Stimulated activated CD4-positive, alpha-beta T cell treated with anti-CD3 and anti-CD28 coated beads, Interleukin-1b, Interleukin-23, amount 100 ng/mL, for 4 hours (primary cell): ENCODE measurements around the gene PIM1.
"Not testable (repeated sequence)": the region's sequence is repeated elsewhere in the genome, so short reads cannot be mapped to it uniquely, and the experiment has no call there.

Source experiments
- DNase-seq, 2 donors: peaks; one replicate each; pipeline ENCODE4 v3.0.0-alpha.2; 2020; ENCODE audit warnings: low read depth in 2 of 2

PIM1 gene

DNA sequence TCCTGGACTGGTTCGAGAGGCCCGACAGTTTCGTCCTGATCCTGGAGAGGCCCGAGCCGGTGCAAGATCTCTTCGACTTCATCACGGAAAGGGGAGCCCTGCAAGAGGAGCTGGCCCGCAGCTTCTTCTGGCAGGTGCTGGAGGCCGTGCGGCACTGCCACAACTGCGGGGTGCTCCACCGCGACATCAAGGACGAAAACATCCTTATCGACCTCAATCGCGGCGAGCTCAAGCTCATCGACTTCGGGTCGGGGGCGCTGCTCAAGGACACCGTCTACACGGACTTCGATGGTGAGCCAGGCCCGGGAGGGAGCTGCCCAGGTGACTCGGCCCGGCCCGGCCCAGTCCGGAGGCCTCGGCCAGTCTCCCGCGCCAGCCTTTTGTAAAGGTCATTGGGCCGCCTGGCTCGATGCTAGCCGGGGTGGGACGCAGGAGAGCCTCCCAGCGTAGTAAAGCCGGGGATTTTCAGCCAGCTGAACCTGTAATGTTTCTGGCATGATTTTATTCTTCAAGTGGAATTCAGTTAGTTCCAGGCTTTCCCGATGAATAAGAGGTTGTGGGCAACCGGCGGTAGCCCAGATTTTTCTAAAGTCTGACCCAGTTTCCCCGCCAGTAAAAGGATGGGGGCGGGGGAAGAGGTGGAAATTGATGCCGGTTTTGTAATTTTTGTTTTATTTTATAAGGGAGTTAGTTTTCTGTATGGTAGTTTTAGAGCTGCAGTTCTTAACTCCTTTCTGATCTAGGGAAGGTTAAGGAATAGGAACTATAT is 1.4 kb downstream of the PIM1 start:
- peak; percentile 9 to 29 for DNase-seq

DNA sequence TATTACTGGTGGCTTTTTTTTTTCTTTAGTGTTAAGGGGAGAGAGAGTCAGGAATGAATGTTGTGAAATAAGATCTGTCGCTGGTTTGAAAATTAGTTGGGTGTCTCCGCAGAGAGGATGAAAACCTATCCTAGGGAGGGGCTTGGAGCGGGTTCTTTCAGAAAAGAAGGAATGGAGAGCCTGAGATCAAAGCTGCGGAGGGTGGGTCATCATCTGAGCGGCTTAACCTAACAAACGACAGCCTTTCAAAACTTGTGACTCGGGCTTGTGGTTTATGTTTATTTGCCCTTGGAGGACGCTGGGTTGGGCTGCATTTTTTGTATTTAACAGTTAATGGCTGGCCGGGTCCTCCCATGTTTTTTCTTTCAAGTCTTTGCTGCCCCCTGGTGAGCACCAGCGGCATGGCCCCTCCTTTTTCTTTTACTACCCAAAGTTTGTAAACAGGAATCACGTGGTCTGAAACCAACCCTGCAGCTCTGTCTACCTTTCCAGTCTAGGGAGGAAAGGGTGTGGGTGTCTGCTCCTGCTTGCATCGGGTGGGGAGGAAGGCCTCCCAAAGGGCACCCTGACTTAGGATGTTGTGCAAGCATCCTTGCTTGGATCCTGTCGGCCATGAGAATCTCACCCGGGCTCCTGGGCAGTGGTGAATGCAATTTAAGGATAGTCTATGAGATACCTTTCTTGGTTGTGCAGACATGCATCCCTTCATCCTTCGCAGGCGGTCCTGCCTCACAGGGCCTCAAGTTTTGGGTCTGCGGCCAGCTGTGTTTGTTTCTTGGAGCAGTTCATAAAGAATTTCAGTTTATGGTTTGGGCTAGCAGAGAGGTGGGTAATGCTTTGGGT is 2.2 kb downstream of the PIM1 start:
- peak; percentile 72 to 92 for DNase-seq

DNA sequence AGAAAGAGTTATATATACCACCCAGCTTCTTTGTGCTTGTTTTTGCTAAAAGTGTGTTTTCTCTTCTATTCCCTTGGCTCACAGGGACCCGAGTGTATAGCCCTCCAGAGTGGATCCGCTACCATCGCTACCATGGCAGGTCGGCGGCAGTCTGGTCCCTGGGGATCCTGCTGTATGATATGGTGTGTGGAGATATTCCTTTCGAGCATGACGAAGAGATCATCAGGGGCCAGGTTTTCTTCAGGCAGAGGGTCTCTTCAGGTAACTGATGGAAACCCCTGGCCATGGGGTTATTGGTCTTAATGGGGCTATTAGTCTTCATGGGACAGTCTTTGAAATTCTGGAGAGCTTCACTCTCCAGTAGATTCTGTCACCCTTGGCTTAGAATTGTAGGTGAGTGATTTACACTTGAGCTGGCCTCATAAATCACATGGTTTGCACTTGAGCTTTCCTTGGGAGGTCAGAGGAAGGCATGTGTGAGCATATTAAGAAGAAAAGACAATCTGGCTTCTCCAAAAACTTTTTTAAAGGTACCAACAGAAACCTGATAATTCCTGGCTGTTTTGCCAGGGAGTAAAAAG is 3.0 kb downstream of the PIM1 start:
- no peak for DNase-seq

DNA sequence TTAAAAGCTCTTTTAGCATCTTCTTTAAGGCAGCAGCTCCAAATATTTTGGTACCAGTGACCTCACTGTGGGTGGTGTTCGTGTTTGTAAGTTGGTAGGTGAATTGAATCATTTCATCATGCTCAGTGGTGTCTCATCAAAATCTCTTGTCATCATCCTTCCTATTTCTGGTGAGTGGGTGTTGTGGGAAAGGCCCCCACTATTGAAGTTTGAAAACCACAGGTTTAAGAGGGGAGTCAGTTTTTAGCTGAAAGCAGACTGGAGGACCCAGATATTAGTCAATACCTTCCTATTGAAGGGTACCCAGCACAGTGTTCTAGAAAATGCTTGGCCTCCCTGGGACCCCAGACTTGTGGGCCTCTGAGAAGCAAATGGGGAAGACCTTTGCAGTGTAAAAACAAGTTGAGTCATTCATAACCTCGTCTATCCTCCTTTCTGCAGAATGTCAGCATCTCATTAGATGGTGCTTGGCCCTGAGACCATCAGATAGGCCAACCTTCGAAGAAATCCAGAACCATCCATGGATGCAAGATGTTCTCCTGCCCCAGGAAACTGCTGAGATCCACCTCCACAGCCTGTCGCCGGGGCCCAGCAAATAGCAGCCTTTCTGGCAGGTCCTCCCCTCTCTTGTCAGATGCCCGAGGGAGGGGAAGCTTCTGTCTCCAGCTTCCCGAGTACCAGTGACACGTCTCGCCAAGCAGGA is 3.7 kb downstream of the PIM1 start:
- DNase-seq, result peak; percentile 33 to 38

DNA sequence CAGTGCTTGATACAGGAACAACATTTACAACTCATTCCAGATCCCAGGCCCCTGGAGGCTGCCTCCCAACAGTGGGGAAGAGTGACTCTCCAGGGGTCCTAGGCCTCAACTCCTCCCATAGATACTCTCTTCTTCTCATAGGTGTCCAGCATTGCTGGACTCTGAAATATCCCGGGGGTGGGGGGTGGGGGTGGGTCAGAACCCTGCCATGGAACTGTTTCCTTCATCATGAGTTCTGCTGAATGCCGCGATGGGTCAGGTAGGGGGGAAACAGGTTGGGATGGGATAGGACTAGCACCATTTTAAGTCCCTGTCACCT is 4.2 kb downstream of the PIM1 start:
- DNase-seq, result no peak

DNA sequence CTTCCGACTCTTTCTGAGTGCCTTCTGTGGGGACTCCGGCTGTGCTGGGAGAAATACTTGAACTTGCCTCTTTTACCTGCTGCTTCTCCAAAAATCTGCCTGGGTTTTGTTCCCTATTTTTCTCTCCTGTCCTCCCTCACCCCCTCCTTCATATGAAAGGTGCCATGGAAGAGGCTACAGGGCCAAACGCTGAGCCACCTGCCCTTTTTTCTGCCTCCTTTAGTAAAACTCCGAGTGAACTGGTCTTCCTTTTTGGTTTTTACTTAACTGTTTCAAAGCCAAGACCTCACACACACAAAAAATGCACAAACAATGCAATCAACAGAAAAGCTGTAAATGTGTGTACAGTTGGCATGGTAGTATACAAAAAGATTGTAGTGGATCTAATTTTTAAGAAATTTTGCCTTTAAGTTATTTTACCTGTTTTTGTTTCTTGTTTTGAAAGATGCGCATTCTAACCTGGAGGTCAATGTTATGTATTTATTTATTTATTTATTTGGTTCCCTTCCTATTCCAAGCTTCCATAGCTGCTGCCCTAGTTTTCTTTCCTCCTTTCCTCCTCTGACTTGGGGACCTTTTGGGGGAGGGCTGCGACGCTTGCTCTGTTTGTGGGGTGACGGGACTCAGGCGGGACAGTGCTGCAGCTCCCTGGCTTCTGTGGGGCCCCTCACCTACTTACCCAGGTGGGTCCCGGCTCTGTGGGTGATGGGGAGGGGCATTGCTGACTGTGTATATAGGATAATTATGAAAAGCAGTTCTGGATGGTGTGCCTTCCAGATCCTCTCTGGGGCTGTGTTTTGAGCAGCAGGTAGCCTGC is 4.8 kb downstream of the PIM1 start:
- no peak for DNase-seq

DNA sequence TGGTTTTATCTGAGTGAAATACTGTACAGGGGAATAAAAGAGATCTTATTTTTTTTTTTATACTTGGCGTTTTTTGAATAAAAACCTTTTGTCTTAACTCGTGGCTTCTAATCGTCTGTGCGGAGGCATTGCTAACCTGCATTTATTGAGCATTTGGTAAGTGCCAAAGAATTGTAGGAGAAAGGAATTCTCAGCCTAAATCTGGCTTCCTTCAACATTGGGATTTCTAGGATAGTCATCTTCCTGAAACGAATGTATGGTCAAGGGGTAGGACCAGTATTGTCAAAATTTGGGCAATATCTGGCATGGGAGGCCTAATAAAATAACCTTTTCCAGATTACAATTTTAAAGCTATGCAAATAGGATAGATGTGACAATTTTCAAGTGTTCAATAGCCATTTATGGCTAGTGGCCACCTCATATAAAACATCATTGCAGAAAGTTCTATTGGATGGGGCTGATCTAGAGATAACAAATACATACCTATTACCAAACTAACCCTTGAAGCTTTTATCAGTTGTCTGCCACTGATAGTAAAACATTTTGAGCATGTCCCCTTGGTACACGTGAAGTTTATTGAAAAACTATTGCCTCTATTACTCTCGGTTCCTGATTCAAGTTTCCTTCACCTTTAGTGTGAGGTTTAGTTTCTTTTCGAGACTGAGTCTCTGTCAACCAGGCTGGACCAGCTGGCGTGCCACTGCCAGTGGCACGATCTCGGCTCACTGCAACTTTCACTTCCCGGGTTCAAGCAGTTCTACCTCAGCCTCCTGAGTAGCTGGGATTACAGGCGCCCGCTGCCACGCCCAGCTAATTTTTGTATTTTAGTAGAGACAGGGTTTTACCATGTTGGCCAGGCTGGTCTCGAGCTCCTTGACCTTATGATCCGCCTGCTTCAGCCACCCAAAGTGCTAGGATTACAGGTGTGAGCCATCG is 5.6 kb downstream of the PIM1 start:
- no peak for DNase-seq

DNA sequence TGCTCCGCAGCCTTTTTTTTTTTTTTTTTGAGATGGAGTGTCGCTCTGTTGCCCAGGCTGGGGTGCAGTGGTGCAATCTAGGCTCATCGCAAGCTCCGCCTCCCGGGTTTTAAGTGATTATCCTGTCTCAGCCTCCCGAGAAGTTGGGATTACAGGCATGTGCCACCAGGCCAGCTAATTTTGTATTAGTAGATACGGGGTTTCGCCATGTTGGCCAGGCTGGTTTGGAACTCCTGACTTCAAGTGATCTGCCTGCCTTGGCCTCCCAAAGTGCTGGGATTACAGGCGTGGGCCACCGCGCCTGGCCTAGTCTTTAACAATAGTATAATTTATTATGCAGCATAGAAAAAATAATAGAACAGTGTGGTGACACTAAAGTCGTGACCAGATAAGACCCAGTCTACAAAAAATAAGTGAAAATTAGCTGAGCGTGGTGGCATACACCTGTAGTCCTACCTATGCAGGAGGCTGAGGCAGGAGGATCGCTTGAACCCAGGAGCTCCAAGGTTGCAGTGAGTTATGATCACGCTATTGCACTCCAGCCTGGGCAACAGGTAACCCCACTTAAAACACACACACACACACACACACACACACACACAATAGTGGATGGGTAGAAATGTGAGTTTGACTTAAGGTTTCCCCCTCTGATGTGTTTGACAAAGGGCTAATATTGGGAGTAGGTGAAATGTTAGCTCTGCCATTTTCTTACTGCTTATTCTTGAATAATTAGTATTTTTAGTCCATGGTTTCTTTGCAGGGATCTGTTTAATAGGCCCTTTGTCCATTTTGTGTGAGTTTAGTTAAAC is 6.5 kb downstream of the PIM1 start:
- DNase-seq, result no peak

DNA sequence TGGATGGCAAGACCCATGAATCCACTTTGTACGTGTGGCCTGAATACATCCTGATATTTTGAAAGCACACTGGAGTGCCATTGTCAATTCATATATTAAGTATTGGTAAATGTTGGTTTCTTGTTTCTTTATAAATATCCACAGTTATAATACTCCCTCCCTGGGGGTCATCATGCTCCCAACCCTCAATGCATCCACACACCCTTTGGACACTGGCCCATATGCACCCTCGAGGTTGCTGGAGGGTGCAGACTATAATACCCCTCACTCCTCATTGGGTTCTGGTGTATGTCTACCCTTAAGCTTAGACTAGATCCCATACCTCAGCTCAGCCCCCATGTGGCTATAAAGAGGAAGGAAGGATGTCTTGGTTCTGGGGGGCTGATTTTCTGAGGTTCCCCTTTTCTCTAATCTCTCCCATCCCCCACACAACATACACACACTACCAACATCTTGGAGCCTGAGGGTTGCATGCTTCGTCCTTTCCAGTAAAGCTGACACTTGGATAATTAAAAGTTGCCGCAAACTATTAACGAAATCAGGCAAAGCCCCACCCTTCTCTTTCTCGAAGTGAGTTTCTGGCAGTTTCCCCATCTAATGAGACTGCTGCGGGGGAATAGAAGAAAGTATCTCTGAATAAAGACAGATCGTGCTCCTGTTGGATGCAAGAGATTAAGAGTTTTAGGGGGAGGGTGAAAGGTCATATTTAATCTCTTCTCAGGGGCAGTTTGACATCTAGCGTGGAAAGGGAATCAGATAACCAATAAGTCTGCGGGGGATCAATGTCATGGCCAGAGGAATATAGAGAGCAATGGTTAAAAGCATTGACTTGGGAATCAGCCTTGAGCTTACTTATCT is 7.4 kb downstream of the PIM1 start:
- no peak for DNase-seq

DNA sequence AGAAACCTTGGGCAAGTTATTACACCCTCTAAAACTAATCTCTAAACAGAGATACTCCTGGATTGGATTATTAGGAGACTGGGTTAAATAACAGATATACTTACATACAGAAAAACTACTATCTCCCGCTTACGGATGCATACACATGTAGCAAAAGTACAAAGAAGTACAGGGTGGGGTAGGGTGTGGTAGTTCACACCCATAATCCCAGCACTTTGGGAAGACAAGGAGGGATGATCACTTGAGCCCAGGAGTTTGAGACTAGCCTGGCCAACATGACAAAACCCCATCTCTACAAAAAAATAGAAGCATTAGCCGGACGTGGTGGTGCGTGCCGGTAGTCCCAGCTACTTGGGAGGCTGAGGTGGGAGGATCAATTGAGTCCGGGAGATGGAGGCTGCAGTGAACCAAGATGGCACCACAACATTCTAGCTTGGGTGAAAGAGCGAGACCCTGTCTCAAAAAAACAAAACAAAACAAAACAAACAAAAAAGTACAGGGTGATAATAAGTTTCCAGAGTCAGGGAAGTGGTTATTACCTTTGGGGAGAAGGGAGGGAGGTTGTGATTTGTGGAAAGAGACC is 8.1 kb downstream of the PIM1 start:
- no peak for DNase-seq

DNA sequence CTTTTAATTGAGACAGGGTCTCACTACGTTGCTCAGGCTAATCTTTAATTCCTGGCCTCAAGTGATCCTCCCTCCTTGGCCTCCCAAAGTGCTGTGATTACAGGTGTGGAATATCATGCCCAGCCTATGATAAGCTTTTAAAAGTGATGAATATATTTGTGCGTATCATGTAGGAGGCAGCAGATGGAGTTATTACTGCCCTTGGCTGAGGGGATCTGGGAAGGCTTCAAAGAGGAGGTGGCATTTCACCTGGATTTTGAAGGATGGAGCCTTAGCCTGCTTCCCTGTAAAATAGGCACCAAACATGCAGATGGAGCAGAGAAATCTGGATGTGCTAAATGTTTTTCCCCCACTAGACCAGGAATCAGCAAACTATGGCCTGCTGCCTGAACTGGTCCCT is 10.1 kb downstream of the PIM1 start:
- DNase-seq, result no peak

DNA sequence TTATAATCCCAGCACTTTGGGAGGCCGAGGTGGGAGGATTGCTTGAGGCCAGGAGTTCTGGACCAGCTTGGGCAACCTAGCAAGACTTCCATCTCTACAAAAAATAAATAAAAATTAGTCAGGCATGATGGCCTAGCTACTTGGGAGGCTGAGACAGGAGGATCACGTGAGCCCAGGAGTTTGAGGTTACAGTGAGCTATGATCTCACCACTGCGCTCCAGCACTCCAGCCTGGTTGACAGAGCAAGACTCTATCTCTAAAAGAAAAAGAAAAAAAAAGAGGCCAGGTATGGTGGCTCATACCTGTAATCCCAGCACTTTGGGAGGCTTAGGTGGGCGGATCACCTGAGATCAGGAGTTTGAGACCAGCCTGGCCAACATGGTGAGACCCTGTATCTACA is 10.7 kb downstream of the PIM1 start:
- DNase-seq, result not testable (repeated sequence)

DNA sequence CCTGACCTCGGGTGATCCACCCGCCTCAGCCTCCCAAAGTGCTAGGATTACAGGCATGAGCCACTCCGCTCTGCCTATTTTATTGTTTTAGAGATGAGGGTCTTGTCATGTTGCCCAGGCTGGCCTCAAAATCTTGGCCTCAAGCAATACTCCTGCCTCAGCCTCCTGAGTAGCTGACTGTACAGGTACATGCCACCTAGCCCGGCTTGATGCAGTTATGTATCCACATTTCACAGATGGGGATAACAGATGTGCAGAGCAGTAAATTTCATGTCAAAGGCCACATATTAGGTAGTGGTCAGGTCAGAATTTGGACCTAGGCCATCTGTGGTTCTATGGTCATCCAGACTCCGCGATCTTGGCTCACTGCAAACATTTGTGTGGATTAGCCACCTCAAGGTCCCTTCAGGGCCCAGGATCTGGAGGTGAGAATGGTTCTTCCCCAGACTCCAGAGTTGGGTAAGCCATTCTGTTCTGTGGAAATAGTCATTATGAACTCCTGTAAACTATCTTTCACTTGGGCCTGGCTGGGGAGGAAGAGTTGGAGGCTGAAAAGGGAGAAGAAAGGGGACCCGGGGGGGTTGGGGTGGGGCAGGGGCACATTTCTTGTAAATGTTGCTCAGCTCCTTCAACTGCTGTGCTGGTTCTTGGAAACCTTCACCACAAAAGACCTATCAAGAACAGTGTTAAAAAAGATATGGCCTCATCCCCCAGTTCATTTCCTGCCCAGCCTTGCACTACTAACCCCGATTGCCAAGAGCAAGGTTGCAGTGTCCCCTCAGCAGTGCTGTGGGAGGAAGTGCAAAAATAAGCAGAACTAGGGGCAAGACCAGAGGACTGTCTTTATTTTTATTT is 13.0 kb downstream of the PIM1 start:
- DNase-seq, result peak in 1 of 2 donors; percentile 54

DNA sequence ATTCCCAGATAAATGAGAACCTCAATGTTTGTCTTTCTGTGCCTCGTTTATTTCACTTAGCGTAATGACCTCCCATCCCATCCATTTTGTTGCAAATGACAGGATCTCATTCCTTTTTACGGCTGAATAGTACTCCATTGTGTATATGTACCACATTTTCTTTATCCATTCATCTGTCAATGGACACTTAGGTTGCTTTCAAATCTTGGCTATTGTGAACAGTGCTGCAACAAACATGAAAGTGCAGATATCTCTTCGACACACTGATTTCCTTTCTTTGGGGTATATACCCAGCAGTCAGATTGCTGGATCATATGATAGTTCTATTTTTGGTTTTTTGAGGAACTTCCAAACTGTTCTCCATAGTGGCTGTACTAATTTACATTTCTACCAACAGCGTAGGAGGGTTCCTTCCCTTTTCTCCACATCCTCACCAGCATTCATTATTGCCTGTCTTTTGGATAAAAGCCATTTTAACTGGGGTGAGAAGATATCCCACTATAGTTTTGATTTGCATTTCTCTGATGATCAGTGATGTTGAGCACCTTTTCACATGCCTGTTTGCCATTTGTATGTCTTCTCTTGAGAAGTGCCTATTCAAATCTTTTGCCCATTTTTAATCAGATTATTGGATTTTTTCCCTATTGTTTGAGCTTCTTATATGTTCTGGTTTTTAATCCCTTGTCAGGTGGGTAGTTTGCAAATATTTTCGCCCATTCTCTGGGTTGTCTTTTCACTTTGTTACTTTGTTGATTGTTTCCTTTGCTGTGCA is 16.2 kb downstream of the PIM1 start:
- DNase-seq, result not testable (repeated sequence)

DNA sequence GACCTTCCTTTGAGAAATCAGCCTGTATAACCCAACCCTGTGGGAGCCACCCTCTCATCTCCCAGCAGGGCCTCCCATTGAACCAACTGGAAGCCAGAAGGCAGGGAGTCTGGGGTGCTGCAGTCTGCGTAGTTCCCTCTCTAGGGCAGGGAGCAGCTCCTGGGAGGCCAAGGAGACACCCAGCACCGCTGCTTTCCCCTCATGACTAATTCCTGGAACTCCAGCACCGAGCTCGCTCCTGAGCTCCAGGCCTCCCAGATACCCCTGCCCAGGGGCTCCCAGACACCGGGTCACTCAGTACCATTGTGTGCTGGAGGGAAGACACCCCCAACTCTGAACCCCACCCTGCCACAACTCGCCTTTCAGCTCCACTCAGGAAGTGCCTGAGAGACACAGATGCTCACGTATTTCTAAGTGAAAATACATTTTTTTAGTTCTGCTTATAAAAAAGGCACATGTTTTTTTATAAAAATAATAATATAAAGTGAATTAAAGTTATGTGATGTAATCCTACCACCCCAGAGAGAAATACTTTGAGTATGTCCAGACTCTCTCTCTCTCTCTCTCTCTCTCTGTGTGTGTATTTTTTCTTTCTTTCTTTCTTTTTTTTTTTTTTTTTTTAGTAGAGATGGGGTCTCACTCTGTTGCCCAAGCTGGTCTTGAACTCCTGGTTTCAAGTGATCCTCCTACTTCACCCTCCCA is 17.5 kb downstream of the PIM1 start:
- DNase-seq, result no peak
